GM18499 (cell line): ENCODE results near the gene RFTN1.
"Not testable (repeated sequence)": the region's sequence is repeated elsewhere in the genome, so short reads cannot be mapped to it uniquely, and the experiment has no call there.

ENCODE experiments used
- ATAC-seq: cut with Tn5 transposase; IDR thresholded peaks from one replicate; pipeline ENCODE4 v1.9.1; 2021; ENCODE audit warnings: moderate number of reproducible peaks; ENCODE audit not compliant: insufficient read depth, unreplicated experiment

Gene RFTN1

DNA sequence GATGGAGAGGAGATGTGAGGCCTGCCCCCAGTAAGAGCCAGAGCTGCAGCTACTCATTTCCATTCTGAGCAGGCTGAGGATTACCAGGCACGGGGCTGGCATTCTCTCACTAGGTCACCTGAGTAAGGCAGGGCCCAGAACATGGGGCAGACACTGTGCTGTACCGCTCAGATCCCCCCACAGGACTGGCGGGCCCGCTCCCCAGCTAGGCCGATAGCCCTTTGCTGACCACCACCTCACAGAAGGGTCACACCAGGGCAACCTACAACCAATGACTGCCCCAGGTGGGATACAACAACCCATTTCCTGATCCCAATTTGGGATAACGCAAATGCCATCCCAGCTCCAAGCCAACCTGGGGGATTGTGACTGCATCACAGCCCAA, 195.9 kb downstream of the RFTN1 start:
- ATAC-seq: no peak

DNA sequence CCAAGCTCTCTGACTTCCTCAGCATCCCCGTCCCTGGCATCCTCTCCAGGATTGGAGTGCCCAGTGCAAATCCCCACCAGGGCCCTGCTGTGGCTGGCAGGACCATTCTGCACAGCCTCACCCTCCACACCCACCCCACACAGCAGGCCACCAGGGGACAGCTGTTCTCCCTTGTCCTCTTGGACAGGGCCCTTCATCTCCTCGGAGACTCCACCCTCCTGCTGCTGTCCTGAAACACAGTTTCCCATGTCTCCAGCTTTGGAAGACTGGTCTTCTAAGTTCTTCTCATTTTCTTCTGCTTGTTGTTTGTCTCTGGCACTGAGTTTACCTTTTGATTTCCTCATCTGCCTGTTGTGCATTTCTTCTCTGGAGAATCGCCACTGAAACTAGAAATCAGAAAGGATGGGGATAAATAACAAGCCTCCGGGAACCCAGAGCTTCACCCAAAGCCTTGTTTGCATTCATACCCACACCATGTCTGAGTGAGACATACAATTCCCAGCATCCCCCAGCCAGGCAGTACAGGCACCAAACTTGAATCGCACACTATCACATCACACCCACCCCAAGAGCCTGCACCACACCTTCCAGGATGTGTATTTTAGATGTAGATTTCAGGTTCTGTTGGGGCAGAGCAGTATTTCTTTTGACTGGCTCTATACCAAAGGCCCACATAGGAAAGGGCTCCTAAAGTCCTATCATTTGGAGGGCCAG, 196.5 kb downstream of the RFTN1 start:
- no peak for ATAC-seq

DNA sequence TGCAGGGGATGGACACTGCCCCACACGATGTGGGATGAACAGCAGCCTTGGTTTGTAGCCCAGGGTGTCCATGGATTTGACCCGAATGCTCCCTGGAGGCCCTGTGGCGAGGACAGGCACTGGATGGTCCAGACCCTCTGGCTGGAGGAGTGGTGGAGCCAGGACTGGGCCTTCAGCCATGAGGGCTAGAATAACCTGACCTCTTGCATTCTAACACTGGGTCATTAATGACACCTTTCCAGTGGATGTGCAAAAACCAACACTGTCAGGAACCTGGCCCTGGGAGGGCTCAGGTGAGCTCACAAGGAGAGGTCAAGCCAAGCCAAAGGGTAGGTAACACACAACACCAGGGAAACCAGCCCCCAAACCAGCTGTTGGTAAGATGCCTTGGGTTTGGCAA, 197.1 kb downstream of the RFTN1 start:
- ATAC-seq: no peak

DNA sequence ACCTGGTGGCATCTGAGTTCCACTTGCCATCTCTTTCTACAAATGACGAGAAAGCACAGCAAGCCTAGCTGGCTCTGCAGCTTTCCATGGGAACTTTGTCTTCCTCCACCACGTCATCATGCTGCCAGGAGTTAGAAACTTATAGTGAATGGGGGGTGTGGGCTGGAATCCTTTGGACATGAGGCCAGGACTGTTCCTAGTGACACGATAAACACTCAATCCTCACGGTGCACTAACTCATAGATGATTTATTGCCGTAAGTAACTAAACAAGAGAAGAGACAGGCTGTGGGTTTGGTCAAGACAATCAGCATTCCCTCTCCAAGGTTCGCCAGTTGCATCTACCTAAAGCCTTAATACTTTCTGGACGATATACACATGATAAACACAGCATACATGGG, 197.9 kb downstream of the RFTN1 start:
- no peak for ATAC-seq

DNA sequence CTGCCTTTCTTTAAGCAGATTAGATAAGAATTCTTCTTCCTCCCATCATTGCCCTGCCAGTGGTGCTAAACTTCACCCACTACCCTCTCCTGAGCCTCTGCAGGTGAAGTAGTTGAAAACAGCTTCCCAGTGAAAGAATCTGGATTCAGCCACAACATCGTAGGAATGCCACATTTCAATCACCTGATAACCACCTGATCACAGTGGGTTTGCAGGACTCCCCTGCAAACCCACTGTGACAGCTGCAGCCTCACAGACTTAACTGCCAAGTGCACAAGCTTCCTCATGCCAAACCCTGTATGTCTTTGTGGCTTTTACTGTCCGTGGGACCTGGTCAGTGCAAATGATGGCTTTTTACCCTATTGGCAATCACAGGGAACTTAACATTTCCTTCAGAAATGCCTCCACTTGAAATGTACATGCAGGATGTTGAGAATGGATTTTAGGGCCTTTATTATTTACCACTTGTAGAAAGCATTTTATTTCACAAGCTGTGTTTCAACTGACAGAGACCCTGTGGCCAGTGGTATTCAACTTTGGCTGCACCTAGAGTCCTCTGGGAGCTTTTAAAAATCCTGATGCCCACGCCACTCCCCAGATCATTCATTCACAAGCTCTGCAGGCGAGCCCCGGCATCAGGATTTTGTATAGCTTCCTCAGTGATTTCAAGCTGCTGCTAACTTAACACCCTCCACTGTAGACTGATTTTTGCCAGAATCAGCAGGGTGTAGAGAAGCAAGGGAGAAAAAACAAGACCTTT, 199.4 kb downstream of the RFTN1 start:
- ATAC-seq: no peak

DNA sequence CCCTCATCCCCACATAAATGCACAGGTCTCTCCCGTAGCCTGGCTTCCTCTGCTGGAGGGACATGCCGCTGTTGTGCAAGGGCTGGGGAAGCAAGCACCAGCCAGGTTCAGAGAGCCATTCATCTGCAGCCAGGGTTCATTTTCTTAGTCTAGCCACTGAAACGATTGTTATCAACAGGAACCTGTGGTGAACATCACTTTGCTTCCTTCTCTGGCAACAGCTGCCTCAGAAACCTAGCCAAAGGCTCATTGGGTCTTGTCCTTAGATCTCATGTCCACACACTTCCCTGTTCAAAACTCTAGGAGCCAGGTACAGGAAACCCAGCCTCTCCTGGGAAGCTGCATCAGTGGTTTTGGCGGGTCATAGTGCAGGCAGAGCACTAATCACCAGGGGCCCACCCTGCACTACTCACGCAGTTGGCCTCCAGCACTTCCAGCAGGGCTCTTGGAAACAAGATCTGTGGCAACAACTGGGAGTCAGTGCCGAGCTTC, 201.5 kb downstream of the RFTN1 start:
- peak; percentile 49 for ATAC-seq

DNA sequence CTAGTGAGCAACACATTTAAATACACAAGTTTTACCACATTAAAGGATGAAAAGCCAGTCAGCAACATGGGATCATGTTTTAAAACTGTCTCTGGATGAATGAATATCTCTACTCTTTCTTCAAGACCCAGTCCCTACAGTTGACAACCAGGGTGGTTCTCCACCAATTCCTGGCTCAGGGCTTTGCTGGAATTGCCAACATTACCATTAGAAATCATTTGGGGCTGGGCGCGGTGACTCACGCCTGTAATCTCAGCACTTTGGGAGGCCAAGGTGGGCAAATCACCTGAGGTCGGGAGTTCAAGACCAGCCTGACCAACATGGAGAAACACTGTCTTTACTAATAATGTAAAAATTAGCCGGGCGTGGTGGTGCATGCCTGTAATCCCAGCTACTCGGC, 203.0 kb downstream of the RFTN1 start:
- ATAC-seq: not testable (repeated sequence)

DNA sequence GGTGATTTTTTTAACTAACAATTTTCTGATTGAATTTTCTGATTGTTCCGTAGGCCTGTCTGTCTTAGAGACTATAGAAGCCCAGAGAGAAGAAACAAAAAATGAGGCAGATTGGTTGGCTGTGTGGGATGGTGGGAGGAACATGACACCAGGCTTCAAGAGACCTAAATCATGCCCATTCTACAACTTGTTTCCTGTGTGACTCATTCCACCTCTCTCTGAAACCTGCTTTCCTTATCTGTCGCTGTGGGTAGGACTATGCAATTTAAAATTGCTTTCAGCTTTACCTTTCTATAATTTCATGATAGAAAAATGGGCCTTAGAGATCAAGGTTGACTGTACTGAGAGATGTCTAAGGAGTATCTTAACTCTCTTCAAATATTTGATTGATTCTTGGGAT, 203.9 kb downstream of the RFTN1 start:
- ATAC-seq: peak; percentile 74

DNA sequence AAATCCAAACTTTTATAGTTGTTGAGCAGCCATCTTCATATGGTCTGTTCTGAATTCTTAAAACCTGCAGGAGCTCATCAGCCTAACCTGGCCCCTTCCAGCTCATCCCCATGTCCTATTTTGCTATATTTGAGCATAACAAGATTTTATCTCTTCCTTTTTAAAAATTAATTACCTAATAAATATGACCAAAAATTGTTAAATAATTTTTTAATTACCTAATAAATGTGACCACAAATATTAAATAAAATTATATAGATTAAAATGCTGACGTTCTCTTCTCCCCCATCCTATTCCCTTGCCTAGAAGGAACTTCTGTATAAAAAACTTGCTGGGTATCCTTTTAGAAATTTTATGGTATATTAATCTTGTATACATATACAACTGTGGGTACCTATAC, 204.8 kb downstream of the RFTN1 start:
- no peak for ATAC-seq

DNA sequence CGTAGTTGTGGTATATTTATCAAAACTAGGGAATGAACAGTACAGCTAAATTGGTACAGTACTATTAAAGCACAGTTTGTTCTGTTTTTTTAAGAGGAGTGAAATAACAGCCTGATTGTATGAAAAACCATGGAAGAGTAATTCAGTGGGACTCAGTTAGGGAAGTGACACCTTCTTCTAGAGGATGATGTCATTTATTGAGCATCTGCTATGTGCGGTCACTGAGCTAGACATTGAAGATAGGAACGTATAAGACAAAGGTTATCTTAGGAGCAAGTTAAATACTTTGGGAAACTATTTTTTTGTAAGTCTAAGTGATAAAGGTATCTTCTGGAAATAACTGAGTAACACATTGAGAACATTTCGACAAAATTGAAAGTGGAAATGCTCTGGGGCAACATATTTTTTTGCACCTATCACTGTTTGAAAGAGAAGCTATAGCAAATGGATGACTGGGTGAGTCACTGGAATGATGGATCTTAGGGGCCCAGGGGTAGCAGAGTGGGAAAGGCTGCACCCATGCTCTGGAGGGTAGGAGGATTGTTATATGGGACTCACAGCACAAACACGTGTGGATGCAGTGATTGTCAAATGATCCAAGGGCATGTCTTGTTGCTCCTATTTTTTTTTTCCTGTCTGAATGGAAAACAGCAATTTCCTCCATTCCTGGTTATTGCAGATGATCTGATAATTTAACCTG, 205.5 kb downstream of the RFTN1 start:
- ATAC-seq: no peak

DNA sequence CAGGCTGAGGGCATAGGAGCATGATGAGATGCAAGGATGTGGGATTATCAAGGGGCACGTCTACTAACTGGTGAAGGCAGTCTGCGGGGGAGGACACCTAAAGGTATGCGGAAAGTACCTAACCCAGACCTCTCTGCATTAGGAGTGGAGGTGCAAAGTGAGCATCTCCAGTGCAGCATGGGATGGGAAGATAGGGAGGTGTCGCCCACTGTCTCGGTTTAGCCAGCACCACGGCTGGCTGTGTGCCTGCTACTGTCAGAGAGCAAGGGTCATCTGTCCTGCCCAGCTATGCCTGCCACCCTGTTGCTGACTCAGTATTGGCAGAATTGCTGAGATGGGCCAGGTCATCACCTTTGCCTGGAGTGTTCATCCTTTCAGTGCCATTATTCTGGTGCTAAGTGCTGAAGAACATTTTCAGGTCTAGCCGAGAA, 208.4 kb downstream of the RFTN1 start:
- ATAC-seq: no peak

DNA sequence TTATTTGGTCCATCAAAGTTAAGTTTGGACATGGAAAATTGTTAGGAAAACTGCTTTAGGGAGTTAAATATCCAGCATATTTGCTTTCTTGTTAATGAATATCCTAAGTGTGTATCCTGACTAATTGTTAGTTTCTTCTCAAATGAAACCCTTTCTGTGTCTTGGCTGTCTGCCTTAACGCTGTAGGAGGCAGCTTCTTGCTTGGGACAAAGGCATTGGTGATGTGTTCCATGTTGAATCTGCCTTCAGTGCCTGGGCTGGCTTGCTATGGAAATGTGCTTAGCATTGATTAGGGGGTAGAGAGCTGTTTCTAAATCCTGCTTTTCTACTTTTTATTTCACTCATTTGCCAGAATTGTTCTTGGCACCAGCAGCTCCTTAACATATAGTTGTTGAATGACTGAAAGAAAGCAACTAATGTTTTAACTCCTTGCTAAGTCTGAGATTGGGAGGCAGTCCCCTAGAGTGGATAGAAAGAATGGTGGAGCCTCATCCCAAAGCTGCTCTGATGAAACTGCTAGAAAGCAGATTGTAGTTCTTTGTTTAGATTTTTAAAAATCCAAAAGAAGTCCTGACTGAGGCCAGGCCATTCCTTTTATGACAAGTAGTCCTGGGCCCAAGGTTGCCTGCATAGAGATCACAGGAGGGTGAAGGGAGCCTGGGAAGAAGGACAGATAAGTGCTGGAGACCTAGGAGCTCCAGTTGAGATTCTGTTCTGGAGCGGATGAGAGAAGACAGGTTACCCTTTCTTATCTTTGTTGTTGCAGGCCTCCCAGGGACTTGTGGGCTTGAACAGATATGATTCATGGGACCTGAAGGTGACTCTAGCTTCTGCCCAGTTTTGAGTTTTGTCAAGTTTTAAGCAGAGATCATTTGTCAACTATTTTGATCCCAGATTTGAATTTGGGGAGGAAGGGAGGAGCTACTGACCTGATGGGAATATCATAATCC, 209.2 kb downstream of the RFTN1 start:
- no peak for ATAC-seq

DNA sequence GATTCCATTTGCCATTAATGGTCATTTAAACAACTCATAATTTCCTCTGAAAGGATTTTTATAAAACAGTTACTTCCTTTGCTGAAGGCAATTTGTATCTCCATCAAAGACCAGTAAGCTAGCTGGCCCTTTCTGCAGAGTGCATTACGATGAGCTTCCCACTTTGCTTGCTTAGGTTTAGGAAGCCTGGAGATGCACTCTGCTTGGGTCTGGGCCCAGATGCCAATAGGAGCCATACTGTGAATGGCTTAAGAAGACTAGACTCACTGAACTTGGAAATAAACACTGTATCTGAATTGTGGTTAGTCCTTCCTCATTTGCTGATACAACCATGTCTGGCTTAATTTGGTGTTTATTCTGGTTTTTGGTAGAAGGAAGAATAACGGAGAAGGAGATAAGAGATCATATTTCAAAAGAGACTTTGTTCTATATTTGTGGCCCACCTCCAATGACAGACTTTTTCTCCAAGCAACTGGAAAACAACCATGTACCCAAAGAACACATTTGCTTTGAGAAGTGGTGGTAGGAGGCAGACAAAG, 210.4 kb downstream of the RFTN1 start:
- no peak for ATAC-seq

DNA sequence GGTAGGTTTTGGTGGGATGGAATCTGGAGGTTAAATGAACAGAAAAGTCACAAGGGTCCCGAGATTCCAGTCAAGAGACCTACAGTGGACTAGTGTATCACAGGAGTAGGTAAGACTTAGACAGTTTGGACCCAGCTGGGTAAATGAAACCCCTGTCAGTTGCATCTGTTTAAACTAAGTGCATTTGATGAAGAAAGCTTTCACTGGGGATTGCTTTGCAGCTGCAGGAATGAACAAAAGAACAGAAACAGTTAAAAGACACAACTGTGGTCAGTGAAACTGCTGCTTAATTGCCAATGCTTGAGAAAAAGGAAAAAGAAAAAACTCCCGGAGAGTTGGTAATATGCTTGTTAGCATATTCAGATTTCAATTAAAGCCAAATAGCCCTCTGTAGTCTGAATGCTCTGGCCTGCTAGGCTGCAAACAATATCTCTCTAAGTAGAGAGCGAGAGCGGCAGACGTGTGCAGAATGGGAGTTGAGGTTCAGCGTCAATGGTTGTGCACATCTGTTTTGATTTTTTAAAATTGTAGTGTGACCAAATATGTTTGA, 211.3 kb downstream of the RFTN1 start:
- ATAC-seq: no peak

DNA sequence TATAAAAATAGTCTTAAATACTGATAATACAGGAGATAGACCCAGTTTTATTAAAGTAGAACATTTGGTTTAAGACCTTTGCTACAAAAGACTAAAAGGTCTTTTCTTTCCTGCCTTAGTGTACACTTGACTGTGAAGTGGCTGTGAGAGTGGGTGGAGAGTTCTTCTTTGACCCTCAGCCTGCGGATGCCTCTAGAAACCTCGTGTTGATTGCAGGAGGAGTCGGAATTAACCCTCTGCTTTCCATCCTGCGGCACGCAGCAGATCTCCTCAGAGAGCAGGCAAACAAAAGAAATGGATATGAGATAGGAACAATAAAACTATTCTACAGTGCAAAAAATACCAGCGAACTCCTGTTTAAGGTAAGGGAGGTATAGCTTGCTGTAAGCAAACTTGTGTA, 212.0 kb downstream of the RFTN1 start:
- ATAC-seq: no peak

DNA sequence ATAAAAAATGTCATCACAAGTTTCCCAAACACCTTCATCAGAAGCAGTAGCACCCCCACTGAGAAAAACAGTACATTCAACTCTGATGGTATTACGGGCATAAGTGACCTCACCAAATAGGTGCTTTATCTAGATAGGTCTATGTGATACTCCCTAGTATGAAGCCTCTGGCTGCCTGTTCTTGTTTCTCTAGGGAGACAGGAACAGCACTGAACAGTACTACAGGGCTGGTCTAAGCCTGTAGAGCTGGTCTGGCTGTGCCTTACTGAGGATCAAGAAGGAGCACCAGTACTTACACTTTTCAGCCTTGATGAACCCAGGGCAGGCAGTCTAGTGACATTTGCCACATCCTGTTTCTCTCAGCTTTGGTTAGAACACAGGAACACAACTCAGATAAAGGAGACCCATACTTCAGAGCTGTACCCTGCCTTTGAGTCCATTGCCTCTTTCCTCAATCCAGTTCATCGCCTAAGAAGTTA, 212.6 kb downstream of the RFTN1 start:
- ATAC-seq: peak; percentile 44

DNA sequence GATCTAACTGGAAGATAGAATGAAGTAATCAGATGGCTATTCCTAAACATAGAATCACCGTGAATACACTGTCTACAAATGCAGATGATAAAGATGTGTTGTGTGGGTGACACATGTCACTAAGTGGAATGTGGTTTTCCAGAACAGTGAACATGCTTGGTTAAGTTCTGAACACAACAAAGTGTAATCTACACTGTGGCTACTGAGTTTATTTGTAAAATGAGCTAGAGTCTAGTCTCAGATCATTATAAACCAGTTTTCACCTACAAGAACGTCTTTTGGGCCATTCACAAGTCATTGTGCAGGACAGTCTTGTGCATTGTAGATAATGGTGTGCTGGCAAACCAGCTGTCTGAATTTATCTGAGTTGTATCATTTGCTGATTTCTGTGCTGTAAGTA, 213.2 kb downstream of the RFTN1 start:
- no peak for ATAC-seq

DNA sequence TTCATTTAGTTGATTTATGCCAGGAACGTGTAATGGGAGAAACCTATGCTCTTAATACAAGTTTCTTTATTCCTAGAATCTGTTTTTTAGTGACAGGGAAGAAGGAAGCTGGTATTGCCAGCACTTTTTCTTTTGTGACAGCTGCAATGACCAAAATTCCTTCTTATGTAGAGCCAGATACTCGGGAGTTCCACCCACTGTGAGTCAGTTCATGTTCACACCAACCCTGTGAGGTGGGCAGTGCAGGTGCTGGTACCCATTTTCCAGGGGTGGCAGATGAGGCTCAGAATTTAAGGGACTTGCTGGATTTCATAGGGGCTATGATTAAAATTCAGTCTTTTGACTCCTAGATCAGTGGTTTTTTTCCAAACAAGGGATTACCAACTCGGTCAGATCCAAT, 213.8 kb downstream of the RFTN1 start:
- ATAC-seq: no peak

DNA sequence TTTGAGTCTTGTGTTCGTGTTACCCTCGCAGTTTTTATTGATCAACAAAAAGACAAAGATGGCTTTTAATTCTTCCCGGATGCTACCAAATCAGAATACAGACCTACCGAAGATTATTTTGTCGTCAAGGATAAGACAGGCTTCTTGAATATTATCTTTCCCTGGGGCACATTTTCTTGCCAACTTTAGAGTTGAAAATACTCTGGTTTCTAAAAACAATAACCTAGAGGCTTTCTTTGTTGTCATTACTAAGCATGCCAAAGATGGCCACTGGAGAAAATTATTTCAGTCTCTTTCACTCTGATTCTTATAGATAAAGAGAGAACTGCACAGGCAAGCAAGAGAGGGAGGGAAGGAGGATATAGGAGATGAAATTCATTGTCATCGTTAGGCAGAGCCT, 214.6 kb downstream of the RFTN1 start:
- ATAC-seq: no peak
